Embryonic facial prominence (tissue), 1 donor: ENCODE data around the gene ZNF597.
A peak's percentile ranks its signal among the peaks of the same experiment; 100 is the strongest.

Source experiments
- DNase-seq: peaks from one replicate; pipeline ENCODE4 v3.0.0-alpha.2; 2016; ENCODE audit errors: extremely low spot score

Gene ZNF597, protein sequence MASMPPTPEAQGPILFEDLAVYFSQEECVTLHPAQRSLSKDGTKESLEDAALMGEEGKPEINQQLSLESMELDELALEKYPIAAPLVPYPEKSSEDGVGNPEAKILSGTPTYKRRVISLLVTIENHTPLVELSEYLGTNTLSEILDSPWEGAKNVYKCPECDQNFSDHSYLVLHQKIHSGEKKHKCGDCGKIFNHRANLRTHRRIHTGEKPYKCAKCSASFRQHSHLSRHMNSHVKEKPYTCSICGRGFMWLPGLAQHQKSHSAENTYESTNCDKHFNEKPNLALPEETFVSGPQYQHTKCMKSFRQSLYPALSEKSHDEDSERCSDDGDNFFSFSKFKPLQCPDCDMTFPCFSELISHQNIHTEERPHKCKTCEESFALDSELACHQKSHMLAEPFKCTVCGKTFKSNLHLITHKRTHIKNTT

DNA sequence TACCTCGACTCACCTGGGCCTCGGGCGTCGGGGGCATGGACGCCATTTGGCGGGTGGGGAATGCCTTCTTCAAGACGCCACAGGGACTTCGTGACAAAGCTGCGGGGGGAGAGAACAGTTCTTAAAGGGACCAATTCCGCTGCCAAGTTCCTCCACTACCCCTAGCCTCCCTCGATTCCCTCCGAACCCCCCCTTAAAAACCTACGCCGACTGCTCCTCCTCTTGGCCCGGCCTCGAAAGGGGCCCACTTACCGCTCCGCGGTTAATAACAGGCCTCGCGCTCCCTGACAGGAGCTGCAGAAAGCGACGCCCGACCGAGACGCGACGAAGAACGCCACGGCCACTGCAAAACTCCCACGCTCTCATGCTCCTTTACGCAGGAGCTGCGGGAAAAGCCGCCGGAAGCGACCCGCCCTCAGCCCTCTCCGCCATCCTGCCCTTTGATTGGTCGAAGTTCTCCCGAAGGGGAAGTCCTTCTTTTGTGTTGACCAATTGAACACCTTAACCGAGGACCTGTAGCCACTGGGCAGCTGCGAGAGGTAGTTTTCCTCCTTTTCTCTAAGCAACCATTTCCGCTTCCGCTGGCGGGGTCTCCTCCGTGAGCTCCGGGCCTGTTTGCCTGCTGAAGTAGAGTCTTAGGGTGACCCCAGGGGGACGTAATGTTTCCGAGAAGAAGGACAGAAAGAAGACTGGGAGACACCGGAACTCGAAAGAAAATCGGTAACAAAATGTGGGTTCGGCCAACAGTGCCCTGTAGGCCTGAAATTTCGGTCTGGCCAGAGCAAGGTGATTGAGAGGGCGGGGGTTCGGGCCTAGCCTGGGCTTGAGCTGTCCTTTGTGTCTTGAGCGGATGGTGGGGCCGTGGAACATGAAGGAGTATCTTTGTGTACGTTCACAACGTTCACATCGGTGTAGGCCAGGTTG lies at the start of gene ZNF597, which contains the start of gene NAA60:
TSS of gene ZNF597 (minus strand) at position 397 of the 924 bp plus-strand sequence. CDS start at position 46, 351 bp downstream.
TSS of gene NAA60 (plus strand) at position 573 of the 924 bp plus-strand sequence. CDS start 32,548 bp downstream, outside the sequence.
- DNase-seq: peak; percentile 83

DNA sequence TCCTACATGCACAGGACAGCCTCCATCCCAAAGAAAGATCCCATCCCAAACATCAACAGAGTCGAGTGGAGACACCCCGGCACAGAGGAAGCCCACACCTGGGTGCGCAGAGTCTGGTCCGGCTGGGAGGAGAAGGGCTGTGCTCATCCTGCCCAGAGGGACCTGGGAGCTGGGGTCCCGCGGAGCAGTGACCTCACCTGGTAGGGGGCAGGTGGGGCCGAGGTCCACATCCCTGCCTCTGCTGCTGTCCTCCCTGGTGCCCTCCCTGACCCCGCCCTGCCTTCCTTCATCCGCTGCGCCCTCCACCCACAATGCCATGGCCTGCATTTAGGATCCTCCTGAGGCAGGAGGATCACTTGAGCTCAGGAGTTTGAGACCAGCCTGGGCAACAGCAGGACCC lies 49.1 kb upstream of the ZNF597 start:
- no peak for DNase-seq

DNA sequence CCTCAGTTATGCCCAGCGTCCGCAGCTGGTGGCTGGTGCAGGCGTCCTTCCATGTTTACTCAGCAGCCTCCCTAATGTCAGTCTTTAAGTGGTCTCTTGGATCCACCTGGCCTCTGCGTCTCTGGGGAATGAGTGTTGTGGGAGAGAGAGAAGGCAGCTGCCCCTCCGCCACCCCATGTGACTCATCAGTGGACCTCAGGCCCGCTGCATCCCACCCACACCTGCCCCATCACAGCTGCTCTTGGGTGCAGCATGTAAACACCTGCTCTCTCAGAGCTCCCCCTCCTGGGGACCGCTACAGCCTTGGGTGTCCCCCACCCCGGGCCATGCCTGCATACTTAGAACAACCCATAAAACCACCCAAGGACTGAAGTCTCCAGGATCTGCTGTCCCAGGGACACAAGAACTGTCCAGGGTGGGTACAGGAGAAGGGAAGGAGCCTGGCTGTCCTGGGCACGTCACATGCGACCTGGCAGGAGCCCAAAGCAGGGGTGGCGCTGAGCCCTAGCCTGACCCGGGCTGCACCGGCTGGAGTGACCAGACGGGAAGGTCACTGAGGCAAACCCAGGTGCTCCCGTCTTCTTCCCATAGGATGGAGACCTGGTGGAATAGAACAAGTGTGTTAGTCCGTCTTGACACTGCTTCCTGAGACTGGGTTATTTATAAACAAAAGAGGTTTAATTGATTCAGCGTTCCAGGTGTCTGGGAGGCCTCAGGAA lies 47.8 kb upstream of the ZNF597 start:
- no peak for DNase-seq

- DNase-seq: no peak
Observed at GRCh38 chr16:3488801-3489200, 45.5 kb upstream of the ZNF597 start.

DNA sequence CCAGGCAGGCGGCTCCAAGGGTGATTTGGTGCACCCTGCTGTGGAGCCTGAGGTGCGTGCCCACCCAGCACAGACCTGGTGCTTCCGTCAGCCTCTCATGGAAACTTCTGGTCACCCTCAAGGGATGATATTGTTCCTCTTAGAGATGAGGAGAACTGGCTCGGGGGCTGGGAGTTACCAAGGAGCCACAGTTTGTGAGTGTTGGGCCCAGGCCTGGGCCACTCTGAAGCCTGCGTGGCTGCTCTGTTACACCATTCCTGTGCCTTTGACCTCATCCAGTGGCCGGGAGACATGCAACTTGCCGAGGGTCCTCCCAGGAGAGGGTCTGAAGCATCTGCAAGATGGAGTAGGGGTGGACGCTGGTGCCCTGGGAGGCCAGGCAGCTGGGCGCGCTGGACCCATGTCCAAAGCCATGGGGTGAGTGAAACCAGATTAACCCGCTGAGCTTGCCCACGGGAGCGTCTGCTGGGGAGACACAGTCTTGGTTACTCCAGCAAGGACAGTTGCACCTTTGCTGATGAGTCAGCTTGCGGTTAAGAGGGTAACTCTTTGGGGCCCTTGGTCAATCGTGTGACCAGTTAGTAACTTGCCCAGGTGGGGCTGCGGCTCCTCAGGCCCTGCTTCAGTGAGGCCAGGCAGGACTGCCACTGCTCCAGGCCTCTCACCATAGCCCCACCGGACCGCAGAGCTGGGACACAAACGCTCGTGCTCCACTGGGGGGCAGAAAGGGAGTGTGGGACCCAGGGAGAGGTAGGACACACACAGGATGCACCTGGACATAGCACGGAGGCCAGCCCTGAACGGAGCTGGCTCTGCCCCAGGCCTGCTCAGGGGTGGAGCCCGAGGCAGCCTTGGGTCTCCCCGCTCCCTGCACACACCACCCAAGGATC lies 44.5 kb upstream of the ZNF597 start:
- DNase-seq: no peak

DNA sequence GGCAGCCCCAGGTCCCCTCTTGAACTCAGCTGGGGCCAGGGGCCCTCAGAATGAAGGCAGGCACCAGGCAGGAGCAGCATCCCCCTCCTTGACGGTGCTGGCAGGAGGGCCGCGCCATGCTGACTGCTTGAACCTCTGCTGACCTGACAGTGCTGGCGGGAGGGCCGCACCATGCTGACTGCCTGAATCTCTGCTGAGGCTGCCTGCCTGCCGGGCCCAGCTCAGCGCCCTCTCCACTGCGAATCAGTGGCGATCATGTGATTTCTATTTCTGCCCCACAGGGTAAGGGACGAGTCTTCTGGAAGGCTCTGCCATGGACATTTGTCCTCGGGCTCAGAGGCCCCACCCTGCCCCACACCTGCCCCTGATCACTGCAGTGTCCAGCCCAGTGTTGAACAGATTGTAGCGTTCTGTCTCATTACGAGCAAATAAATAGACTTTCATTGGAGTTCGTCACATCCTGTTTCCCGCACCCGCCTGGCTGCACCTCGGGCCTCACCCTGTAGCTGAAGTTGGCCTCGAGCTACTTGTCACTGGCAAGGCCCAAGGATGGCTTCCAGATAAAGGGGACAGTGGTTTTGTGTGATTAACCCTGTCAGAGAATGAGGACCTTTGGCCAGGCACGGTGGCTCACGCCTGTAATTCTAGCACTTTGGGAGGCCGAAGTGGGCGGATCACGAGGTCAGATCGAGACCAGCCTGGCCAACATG lies 43.4 kb upstream of the ZNF597 start:
- DNase-seq: no peak

DNA sequence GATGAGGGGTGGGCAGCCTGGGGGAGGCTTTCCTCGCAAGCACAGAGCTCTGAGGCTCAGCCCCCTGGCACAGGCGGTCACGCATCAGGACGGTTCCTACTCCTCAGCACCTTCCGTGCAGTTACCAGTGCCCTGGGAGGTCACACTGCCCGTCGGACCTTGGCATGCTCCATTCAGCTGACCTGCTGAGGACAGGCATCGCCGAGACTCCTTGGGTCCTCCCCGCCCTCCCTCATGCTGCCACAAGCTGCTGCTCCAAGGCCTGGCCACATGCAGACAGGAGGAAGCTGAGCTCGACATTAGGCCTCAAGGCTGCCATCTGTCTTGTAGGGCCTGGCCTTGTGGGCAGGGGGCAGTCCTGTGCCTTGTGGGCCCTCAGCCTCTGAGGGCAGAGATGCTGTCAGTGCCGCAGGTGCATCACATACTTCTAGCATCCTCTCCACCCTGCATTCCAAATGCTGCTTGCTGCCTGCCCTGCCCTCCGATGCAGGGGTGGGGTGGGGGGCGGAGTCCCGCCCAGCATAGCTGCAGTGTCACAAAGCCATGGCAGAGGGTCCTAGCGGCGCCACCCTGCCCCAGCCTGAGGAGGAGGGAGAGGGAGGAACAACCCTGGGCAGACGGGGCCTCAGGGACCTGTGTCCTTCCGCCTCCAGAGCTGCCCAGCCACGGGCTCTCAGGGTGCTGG lies 42.7 kb upstream of the ZNF597 start:
- no peak for DNase-seq

- DNase-seq: no peak
Observed at GRCh38 chr16:3485097-3485745, 41.9 kb upstream of the ZNF597 start.

DNA sequence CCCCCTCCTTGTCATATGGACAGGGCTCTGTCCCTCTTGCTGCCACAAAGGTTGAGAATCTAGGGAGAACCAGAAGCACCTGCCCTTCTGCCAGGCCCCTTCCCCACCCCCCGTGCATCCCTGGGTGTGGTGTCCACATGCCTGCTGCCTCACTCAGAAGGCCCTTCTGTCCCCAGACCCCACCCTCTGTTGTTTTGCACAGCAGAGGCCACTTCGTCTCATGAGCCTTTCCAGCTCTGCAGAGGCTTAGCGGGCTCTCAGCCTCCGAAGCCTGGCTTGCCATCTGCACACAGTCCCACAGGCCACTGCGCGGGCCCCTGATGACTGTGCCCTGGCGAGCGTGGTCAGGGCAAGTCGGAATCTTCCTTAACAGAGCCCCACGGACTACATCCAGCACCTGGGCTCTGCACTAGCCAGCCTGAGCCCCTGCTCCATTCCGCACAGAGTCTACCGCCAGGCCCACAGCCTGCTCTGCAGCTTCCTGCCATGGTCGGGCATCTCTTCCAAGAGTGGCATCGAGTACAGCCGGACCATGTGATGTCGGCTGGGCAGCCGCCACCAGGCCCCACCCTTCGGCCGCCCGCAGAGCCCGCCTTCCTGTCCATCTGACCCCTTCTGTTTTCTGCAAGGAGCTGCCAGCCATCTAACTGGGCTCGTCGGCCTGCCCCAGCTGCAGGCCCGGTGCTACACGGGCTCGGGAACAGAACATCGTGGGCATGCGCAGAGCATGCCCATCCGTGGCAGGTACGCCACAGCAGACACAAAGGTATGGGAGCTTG lies 41.2 kb upstream of the ZNF597 start:
- no peak for DNase-seq

- DNase-seq: no peak
Observed at GRCh38 chr16:3482659-3483241, 39.4 kb upstream of the ZNF597 start.

DNA sequence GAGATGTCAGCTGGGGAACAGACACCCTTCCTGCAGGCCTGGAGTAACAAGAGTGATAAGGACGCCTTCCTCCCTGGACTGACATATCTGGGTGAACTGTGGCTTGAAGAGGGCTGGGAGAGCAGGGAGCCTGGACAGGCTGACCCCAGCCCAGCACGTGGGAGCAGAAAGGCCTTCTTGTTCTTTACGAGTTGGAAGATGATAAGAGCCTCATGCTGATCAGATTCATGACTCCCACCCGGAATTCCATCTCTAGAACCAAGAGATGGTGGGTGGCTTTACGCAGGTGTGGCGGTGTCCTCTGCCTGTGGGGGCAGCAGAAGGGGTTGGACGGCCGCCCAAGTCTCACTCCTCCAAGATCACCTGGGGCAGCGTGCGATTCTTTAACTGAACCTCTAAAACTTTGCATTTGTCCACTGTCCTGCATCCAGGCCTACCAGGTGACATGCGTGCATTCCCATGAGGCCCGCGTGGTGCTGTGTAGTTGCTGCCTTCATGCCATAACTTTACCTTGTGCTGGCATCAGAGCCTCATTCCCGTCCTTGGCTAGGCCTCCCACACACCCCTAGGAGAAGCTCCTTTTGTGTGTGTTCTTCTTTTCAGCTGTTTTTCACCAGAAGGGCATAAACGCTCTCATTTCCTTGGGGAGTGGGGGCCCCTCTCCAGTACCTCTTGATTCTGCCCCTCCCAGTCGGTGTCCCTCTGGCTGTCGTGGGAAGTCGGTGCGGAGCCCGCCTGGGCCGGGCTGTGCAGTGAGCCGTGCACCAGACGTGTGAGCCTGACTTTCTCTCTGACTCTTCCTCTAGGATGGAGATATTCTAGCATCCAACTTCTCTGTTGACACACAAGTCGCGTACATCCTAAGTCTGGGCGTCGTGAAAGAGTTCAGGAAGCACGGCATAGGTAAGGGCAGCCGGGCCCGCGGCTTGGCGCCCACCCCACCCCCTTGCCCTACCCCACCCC lies 38.7 kb upstream of the ZNF597 start:
- DNase-seq: no peak

DNA sequence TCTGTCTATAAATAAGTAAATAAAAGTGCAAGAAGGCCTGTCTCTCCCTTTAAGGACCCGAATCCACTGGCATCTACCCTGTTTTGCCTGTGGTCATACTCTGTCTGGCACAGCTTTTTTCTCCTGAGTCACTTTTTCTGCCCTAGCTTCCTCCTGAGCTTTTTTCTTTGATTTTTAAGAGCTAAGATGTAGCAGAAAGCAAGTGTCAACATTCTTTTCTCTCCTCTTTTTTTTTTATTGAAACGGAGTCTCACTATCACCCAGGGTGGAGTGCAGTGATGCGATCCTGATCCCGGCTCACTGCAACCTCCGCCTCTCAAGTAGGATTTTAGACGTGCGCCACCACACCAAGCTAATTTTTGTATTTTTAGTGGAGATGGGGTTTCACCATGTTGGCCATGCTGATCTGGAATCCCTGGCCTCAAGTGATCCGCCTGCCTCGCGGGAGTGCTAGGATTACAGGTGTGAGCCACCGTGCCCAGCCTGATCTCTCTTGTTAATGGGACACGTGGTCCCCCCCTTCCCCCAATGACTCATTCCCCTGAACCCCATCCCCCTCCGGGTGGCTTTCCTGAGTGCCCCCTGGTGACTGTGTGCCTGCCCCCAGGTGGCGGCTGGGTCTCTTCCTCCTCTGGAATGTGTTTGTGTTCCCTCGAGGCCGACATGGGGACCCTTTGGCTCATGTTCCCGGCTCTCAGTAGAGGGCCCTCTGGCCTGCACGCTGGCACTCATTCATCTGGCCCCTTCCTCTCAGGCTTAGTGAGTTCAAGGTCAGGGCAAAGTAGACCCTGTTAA lies 37.8 kb upstream of the ZNF597 start:
- DNase-seq: no peak

- DNase-seq: no peak
Observed at GRCh38 chr16:3479654-3480216, 36.4 kb upstream of the ZNF597 start.

DNA sequence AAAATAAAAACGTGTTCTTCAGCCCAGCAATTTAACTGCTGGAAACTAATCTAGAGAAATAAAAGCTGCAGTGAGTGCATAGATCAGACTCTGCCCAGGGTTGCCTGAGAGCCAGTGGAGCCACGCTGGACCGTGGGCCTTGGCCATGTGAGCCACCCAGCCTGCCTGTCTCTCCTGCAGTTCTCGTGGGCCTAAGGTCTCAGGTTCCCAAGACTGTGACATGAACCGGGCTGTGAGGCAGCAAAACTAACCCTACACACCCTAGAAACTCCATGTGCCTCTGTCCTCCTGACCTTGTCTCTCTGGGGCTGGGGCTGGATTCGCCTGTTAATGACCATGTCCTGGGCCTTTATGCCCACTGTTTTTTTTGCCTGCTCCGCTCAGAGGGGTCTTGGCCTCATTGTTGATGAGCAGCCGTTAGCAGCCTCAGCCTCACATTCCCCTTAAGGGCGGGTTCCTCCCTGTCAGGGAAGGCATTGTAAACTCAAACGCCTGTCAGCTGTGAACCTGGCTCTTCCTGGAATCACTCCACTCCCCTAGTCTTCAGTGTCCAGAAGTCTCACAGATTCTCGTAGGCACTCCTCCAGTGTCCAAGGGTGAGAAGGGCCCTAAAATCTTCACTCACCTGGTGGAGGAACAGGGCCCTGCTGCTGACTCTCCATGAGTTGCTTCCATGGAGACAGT lies 35.1 kb upstream of the ZNF597 start:
- no peak for DNase-seq

GRCh38 chr16:3476409-3476808 lies 33.1 kb upstream of the ZNF597 start:
- DNase-seq: no peak
